ENCODE data around the gene UNK. TPM values are rescaled to one million over a fixed set of nuclear protein-coding genes. Genes with fewer than 3 reads are reported as not detected.

The UNK gene
- total and polyA plus RNA-seq, 2 of the 13 experiments (the other 11 are each of a cell fraction or from before 2014, with no cell fraction given) = 31.6 to 33.0 TPM

DNA sequence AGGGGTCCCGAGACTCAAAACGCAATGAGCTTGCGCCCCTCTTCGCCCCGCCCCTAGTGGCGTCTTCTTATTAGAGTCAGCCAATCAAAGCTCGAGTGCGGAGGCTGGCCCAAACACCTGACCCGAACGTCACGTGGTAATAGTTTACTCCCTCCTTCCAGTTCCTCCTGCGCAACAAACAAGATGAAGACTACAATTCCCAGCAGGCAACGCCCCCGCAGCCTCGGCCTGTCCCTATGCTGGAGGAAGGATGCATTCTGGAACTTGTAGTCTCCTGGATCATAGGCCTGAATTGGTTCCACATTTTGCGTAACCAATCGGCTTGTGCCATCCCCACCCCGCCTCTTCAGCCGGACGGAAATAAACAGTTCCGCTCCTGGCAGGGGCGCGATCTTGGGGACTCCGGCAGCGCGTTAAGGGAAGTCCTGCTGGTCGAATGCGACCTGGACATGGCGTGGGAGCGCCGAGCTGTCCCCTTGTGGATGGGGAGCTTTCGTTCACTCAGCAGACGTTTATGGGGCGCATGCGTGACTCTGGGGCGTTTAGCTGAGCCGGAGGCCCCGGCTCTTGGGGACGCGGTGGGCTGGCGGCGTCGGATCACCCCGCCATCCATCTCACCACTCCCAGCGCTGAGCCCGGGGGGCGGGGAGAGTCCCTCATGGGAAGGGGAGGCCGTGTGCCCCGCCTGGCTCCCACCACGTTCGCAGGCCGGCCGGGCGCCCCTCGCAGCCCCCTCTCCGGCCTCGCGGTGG, 70.9 kb downstream of the UNK start, which contains the start of gene WBP2 (continued):
- TF ChIP-seq ZFP82 (CRISPR knock-in tag; IDR thresholded peaks at IDR 0.05; ENCODE audit: borderline replicate concordance) (peak; percentile 78; the same call in 1 of the 2 replicates), ZNF543 (CRISPR knock-in tag; IDR thresholded peaks at IDR 0.05) (peak; percentile 65), IKZF1 (IDR thresholded peaks at IDR 0.05) (no peak), YEATS4 (CRISPR knock-in tag; IDR thresholded peaks at IDR 0.05; ENCODE audit: borderline replicate concordance) (peak; percentile 92), MAFK (conservative IDR thresholded peaks at IDR 0.05 in 1 of 2, IDR thresholded peaks at IDR 0.05 in 1 of 2; ENCODE audit: low read length in 2 of 2) (no peak), NCOA5 (CRISPR knock-in tag; IDR thresholded peaks at IDR 0.05) (no peak), FOXO1 (CRISPR knock-in tag; IDR thresholded peaks at IDR 0.05) (peak; percentile 66; the same call in 1 of the 2 replicates)
- TF ChIP-seq, protein P1, sequence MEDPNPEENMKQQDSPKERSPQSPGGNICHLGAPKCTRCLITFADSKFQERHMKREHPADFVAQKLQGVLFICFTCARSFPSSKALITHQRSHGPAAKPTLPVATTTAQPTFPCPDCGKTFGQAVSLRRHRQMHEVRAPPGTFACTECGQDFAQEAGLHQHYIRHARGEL (CRISPR knock-in tag; IDR thresholded peaks at IDR 0.05) = peak; percentile 94
- TF ChIP-seq, protein P2, sequence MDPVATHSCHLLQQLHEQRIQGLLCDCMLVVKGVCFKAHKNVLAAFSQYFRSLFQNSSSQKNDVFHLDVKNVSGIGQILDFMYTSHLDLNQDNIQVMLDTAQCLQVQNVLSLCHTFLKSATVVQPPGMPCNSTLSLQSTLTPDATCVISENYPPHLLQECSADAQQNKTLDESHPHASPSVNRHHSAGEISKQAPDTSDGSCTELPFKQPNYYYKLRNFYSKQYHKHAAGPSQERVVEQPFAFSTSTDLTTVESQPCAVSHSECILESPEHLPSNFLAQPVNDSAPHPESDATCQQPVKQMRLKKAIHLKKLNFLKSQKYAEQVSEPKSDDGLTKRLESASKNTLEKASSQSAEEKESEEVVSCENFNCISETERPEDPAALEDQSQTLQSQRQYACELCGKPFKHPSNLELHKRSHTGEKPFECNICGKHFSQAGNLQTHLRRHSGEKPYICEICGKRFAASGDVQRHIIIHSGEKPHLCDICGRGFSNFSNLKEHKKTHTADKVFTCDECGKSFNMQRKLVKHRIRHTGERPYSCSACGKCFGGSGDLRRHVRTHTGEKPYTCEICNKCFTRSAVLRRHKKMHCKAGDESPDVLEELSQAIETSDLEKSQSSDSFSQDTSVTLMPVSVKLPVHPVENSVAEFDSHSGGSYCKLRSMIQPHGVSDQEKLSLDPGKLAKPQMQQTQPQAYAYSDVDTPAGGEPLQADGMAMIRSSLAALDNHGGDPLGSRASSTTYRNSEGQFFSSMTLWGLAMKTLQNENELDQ (CRISPR knock-in tag; IDR thresholded peaks at IDR 0.05; ENCODE audit: borderline replicate concordance) = no peak
- TF ChIP-seq, protein P3, sequence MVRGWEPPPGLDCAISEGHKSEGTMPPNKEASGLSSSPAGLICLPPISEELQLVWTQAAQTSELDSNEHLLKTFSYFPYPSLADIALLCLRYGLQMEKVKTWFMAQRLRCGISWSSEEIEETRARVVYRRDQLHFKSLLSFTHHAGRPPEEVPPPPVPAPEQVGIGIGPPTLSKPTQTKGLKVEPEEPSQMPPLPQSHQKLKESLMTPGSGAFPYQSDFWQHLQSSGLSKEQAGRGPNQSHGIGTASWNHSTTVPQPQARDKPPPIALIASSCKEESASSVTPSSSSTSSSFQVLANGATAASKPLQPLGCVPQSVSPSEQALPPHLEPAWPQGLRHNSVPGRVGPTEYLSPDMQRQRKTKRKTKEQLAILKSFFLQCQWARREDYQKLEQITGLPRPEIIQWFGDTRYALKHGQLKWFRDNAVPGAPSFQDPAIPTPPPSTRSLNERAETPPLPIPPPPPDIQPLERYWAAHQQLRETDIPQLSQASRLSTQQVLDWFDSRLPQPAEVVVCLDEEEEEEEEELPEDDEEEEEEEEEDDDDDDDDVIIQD (CRISPR knock-in tag; IDR thresholded peaks at IDR 0.05; ENCODE audit: low read depth) = 0 out of 2 replicates have a peak, but pooled peaks have one; percentile 8
- TF ChIP-seq, protein P4, sequence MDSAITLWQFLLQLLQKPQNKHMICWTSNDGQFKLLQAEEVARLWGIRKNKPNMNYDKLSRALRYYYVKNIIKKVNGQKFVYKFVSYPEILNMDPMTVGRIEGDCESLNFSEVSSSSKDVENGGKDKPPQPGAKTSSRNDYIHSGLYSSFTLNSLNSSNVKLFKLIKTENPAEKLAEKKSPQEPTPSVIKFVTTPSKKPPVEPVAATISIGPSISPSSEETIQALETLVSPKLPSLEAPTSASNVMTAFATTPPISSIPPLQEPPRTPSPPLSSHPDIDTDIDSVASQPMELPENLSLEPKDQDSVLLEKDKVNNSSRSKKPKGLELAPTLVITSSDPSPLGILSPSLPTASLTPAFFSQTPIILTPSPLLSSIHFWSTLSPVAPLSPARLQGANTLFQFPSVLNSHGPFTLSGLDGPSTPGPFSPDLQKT (CRISPR knock-in tag; IDR thresholded peaks at IDR 0.05; ENCODE audit: borderline replicate concordance) = peak; percentile 84; the same call in 1 of the 2 replicates
- TF ChIP-seq, protein P5, sequence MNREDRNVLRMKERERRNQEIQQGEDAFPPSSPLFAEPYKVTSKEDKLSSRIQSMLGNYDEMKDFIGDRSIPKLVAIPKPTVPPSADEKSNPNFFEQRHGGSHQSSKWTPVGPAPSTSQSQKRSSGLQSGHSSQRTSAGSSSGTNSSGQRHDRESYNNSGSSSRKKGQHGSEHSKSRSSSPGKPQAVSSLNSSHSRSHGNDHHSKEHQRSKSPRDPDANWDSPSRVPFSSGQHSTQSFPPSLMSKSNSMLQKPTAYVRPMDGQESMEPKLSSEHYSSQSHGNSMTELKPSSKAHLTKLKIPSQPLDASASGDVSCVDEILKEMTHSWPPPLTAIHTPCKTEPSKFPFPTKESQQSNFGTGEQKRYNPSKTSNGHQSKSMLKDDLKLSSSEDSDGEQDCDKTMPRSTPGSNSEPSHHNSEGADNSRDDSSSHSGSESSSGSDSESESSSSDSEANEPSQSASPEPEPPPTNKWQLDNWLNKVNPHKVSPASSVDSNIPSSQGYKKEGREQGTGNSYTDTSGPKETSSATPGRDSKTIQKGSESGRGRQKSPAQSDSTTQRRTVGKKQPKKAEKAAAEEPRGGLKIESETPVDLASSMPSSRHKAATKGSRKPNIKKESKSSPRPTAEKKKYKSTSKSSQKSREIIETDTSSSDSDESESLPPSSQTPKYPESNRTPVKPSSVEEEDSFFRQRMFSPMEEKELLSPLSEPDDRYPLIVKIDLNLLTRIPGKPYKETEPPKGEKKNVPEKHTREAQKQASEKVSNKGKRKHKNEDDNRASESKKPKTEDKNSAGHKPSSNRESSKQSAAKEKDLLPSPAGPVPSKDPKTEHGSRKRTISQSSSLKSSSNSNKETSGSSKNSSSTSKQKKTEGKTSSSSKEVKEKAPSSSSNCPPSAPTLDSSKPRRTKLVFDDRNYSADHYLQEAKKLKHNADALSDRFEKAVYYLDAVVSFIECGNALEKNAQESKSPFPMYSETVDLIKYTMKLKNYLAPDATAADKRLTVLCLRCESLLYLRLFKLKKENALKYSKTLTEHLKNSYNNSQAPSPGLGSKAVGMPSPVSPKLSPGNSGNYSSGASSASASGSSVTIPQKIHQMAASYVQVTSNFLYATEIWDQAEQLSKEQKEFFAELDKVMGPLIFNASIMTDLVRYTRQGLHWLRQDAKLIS (CRISPR knock-in tag; IDR thresholded peaks at IDR 0.05) = no peak
- TF ChIP-seq, protein P6, sequence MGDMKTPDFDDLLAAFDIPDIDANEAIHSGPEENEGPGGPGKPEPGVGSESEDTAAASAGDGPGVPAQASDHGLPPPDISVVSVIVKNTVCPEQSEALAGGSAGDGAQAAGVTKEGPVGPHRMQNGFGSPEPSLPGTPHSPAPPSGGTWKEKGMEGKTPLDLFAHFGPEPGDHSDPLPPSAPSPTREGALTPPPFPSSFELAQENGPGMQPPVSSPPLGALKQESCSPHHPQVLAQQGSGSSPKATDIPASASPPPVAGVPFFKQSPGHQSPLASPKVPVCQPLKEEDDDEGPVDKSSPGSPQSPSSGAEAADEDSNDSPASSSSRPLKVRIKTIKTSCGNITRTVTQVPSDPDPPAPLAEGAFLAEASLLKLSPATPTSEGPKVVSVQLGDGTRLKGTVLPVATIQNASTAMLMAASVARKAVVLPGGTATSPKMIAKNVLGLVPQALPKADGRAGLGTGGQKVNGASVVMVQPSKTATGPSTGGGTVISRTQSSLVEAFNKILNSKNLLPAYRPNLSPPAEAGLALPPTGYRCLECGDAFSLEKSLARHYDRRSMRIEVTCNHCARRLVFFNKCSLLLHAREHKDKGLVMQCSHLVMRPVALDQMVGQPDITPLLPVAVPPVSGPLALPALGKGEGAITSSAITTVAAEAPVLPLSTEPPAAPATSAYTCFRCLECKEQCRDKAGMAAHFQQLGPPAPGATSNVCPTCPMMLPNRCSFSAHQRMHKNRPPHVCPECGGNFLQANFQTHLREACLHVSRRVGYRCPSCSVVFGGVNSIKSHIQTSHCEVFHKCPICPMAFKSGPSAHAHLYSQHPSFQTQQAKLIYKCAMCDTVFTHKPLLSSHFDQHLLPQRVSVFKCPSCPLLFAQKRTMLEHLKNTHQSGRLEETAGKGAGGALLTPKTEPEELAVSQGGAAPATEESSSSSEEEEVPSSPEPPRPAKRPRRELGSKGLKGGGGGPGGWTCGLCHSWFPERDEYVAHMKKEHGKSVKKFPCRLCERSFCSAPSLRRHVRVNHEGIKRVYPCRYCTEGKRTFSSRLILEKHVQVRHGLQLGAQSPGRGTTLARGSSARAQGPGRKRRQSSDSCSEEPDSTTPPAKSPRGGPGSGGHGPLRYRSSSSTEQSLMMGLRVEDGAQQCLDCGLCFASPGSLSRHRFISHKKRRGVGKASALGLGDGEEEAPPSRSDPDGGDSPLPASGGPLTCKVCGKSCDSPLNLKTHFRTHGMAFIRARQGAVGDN (CRISPR knock-in tag; IDR thresholded peaks at IDR 0.05) = peak; percentile 96

Measured in HepG2 (cell line).